ENCODE data around the gene CYB561D1.

CYB561D1 gene

DNA sequence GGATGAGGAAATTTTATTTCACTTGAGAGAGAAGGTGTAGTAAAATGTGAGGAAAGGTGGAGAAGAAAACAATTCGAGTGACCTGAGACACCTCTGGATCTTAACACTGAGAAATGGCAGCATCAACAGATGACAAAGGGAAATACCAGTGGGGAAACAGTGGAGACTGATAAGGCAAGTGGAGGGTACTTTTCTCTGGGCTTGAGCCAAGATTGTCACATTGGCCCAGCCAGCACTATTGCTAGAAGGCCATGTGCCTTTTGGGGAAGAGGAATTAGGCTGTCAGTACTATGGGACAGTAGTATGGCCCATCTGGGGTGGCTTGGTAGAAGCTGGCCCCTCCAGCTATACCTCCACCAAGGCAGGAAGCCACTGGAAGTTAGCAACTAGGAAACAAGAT lies 19.2 kb upstream of the CYB561D1 start:
- TF ChIP-seq, protein P1, sequence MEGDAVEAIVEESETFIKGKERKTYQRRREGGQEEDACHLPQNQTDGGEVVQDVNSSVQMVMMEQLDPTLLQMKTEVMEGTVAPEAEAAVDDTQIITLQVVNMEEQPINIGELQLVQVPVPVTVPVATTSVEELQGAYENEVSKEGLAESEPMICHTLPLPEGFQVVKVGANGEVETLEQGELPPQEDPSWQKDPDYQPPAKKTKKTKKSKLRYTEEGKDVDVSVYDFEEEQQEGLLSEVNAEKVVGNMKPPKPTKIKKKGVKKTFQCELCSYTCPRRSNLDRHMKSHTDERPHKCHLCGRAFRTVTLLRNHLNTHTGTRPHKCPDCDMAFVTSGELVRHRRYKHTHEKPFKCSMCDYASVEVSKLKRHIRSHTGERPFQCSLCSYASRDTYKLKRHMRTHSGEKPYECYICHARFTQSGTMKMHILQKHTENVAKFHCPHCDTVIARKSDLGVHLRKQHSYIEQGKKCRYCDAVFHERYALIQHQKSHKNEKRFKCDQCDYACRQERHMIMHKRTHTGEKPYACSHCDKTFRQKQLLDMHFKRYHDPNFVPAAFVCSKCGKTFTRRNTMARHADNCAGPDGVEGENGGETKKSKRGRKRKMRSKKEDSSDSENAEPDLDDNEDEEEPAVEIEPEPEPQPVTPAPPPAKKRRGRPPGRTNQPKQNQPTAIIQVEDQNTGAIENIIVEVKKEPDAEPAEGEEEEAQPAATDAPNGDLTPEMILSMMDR (IDR thresholded peaks at IDR 0.05; ENCODE audit: extremely low read depth, missing control alignments), result no peak
- DNase-seq (ENCODE audit: low spot score), result no peak

DNA sequence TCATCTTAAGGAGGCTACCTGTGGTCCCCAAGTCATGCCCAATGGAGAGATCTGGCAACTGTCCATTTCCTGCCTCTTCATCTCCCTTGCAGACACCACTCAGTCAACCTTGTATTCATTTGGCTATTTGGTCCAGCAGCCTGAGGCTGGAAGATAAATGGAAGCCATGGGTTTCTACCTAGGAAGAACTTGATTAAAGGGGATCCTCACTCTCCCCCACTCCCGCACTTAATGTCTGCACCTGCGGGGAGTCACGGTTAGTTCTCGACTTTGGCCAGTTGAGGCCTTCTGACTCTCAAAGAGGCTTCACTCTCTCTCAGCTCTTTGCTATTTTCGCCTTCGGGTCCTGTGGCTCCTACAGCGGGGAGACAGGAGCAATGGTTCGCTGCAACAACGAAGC lies 18.6 kb upstream of the CYB561D1 start:
- DNase-seq (ENCODE audit: low spot score), result no peak
- TF ChIP-seq, protein P1 (IDR thresholded peaks at IDR 0.05; ENCODE audit: extremely low read depth, missing control alignments), result no peak

DNA sequence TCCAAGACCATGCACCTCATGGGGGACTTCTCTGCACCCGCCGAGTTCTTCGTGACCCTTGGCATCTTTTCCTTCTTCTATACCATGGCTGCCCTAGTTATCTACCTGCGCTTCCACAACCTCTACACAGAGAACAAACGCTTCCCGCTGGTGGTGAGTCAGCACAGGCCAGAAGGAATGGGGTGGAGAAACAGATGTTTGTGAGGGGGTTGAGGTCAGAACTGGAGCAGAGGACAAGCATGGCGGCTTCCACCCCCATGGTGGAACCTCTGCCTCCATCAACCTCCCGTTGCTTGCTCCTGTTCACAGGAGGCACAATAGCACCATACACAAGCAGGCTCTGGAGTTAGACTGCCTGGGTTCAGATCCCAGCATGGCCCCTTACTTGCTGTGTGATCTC lies 17.1 kb upstream of the CYB561D1 start:
- no peak for DNase-seq (ENCODE audit: low spot score)
- TF ChIP-seq, protein P1 (IDR thresholded peaks at IDR 0.05; ENCODE audit: extremely low read depth, missing control alignments), result no peak

DNA sequence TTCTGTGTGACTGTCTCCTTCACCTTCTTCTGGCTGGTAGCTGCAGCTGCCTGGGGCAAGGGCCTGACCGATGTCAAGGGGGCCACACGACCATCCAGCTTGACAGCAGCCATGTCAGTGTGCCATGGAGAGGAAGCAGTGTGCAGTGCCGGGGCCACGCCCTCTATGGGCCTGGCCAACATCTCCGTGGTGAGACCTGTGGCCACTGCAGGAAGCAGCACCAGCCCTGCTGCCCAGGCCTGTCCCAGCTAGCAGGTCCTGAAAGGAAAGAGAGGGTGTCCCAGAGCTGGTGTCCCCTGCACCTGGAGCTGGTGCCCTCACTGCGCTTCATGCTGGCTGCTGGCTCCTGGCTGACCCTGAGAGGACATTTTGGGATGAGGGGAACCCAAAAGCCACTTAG lies 16.1 kb upstream of the CYB561D1 start:
- no peak for DNase-seq (ENCODE audit: low spot score)
- TF ChIP-seq, protein P1 (IDR thresholded peaks at IDR 0.05; ENCODE audit: extremely low read depth, missing control alignments), result no peak

DNA sequence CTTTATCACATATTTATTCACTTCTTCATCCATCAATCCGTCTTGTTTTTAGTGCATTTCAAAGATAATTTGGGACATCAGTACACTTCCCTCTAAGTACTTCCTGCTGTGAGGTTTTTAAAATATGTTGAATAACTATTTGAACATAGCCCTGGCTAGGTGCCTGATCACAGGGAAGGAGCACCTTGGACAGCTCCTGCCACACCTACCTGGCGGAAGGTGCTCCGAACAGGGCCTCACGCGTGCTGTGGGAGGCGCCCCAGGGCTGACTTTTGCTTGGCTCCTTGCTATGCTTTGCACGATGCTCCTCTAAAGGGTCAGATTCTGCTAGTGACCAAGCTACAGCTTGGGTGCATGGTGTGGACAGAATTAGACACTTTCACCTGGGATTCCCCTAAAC lies 15.1 kb upstream of the CYB561D1 start:
- DNase-seq (ENCODE audit: low spot score), result no peak
- TF ChIP-seq, protein P1 (IDR thresholded peaks at IDR 0.05; ENCODE audit: extremely low read depth, missing control alignments), result no peak

DNA sequence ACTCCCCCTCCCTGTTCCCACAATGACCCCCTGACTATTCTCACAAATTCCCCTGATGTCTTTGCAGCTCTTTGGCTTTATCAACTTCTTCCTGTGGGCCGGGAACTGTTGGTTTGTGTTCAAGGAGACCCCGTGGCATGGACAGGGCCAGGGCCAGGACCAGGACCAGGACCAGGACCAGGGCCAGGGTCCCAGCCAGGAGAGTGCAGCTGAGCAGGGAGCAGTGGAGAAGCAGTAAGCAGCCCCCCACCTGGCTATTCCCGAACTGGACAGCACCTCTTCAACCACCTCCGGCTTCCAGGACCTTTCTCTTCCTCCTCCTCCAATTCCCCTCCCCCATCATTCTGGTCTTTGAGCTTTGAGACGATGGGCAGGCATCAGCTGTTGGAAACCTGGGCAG lies 14.6 kb upstream of the CYB561D1 start:
- TF ChIP-seq, protein P1 (IDR thresholded peaks at IDR 0.05; ENCODE audit: extremely low read depth, missing control alignments), result no peak
- no peak for DNase-seq (ENCODE audit: low spot score)

DNA sequence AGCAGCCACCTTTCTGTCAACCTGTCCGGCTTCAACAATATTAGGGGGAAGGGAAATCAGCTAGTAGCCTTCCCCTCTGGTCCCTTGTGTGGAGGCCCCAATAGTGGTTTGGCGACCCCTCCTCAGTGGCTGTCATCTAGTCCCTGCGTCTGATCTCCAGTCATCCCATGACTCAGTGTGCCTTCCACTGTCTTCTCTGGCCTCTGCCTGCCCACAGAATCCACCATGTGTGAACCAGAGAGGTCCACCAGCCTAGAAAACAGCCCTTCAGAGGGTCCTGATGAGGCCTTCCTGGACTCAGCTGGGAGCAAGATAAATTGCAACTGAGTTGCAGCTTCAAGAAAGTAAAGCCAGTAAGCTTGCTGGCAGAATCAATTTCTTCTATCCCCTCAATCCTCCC lies 14.0 kb upstream of the CYB561D1 start:
- no peak for DNase-seq (ENCODE audit: low spot score)
- TF ChIP-seq, protein P1 (IDR thresholded peaks at IDR 0.05; ENCODE audit: extremely low read depth, missing control alignments), result no peak

Measured in GM20000 (cell line).